Ureter (tissue), 1 donor: ENCODE results near the gene TXNDC12. TPM values are rescaled to one million over a fixed set of nuclear protein-coding genes. Genes with fewer than 3 reads are reported as not detected.

ENCODE experiments used
- DNase-seq: peaks from one replicate; pipeline ENCODE4 v3.0.0-alpha.2; 2020; ENCODE audit warnings: low spot score
- total RNA-seq: library from RNA; stranded (reverse); gene quantifications from one replicate; pipeline ENCODE4 v1.2.4, GENCODE V29; 2023
- donor health status: DM: yes; HTN: yes; CAD: no.

The TXNDC12 gene
- total RNA-seq, 1 donor from 2014 or later, result 41.7 TPM

DNA sequence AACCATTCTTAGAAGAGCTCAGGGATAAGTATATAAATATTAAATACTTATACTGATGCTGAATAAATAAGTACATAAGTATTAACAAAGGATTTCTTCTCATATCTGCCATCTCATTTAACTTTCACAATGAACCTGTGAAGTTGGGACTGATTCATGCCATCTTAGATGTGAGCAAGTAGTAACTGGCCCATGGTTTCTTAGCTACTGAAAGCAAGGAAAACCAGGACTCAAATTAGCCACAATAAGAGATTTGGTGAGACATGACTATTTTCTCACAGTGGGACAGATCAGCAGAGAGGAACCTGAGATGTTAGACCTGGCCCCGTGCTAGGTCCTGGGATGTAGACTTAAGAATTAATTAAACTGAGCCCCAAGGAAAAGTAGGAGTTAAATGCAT, 56.3 kb downstream of the TXNDC12 start:
- DNase-seq, result no peak

GRCh38 chr1:51997974-51998382, 57.0 kb downstream of the TXNDC12 start:
- no peak for DNase-seq

DNA sequence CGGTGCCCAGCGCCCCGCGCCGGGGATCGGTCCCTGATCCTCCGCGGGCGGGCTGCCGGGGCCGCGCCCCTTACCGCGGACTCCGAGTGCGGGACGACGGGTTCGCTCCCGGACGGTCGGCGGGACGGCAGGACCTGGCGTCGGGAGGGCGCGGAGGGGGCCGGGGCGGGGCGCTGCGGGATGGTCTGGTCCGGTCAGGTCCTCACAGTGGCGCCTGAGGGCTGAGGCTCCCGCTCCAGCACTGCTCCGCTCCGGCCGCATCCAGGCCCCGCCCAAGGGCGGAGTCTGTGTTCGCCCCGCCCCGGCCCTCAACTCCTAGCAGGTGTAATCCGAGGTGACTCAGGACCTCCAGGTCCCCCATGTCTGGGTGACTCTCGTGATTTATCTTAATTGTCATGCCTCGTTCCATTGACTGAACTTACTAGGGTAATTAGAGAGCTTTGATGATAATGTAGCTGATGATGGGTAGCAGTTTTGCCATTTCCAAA, 64.5 kb downstream of the TXNDC12 start, which contains the start of gene RAB3B:
Gene RAB3B (minus strand): TSS at position 223 of the 488 bp plus-strand sequence. CDS start 13,583 bp downstream, outside the sequence.
- DNase-seq, result peak; percentile 67

GRCh38 chr1:51989582-51990477, 65.2 kb downstream of the TXNDC12 start:
- no peak for DNase-seq

GRCh38 chr1:51988254-51988653, 66.7 kb downstream of the TXNDC12 start:
- no peak for DNase-seq

GRCh38 chr1:51986718-51987117, 68.3 kb downstream of the TXNDC12 start:
- no peak for DNase-seq

- DNase-seq, result no peak
Measured at GRCh38 chr1:51982161-51982560, 72.8 kb downstream of the TXNDC12 start.

DNA sequence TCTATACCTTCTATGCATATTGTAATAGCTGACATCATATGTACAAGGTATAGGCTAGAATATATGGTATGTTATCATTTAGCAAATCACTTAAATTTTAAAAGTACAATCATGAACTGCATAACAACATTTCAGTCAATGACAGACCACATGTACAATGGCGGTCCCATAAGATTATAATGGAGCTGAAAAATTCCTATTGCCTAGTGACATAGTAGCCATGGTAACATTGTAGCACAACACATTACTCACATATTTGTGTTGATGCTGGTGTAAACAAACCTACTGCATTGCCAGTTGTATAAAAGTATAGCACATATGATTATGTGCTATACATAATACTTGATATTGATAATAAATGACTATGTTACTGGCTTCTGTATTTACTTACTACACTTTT, 73.4 kb downstream of the TXNDC12 start:
- no peak for DNase-seq

DNA sequence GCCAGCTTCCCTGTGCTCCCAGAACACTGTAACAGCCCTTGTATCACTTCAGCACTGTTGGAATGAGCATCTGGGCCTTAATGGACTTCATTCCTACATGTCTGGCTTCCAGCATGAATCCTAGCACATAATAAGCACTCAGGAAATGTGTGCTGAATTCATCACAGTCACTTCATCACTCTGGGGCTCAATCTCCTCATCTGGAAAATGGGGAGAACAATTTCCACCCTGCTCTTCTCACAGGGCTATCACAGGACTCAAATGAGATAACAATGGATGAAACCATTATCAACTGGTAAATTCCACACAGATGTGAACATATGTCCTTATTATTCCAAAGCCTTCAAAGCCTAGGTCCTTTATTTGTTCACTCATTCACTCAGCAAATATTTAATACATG, 76.9 kb downstream of the TXNDC12 start:
- no peak for DNase-seq

DNA sequence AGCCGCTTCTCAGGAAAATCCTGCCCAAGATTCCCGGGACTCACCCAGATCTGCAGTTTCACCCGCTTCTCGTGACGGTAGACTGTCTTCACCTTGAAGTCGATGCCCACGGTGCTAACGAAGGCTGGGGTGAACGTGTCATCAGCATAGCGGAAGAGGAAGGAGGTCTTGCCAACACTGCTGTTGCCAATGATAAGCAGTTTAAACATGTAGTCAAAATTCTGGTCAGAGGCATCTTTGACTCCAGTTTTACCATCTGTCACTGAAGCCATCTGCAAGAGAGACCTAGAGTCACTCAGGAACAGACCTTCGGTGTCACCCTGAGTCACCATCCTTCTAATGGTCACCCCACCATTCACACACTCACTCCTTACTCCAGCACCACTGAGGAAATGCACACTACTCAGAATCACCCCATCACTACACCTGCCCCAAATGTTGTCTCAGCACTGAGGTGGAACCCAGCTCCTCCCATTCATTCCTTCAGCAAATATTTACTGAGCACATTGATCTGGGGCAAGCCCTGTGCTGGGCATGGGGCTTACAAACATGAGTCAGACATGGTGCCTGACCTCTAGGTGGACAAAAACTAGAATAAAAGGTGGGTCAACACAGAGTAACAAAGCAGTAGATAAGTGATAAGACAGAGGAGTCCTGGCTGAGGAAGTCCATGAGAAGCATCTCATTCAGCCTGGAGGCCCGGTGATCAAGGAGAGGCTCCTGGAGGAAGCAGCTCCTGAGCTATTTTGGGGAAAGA, 78.0 kb downstream of the TXNDC12 start:
- no peak for DNase-seq

- DNase-seq, result no peak
Measured at GRCh38 chr1:51973587-51974474, 81.2 kb downstream of the TXNDC12 start.

Other genes with a start within 250 kb of the TXNDC12 start
- 129 TPM for gene NRDC, start 176.5 kb downstream of the TXNDC12 start, total RNA-seq
- 1.4 TPM for gene RAB3B, start 64.5 kb downstream of the TXNDC12 start, total RNA-seq
- gene KTI12, start 21.4 kb downstream of the TXNDC12 start, total RNA-seq, result 5.9 TPM
- gene BTF3L4, start 1.1 kb upstream of the TXNDC12 start, total RNA-seq, result 61.5 TPM
- gene ZFYVE9, start 86.9 kb upstream of the TXNDC12 start, total RNA-seq, result 39.2 TPM